ENCODE data around the gene GRAP2.

DNA sequence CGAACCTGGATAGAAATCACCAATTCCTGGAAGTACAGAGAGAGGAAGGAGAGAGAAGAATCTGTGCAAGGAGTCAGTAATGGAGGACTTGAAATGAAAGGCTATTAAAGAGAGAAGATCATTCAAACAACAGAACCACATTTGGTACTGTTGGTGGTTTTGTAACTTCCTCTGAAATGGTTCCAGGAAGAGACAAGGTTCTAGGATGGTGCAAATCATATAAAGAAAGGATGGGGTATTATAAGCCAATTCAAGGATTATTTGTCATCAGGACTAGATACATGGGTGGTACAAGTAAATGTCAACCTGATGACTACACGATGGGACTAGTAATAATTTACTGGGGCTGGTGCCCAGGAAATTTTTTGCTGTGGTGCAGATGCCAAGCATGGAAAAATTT is 30.4 kb downstream of the GRAP2 start:
- TF ChIP-seq, protein P1, sequence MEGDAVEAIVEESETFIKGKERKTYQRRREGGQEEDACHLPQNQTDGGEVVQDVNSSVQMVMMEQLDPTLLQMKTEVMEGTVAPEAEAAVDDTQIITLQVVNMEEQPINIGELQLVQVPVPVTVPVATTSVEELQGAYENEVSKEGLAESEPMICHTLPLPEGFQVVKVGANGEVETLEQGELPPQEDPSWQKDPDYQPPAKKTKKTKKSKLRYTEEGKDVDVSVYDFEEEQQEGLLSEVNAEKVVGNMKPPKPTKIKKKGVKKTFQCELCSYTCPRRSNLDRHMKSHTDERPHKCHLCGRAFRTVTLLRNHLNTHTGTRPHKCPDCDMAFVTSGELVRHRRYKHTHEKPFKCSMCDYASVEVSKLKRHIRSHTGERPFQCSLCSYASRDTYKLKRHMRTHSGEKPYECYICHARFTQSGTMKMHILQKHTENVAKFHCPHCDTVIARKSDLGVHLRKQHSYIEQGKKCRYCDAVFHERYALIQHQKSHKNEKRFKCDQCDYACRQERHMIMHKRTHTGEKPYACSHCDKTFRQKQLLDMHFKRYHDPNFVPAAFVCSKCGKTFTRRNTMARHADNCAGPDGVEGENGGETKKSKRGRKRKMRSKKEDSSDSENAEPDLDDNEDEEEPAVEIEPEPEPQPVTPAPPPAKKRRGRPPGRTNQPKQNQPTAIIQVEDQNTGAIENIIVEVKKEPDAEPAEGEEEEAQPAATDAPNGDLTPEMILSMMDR (IDR thresholded peaks at IDR 0.05; ENCODE audit: low read depth, low read length, poor library complexity, severe bottlenecking), result no peak
- TF ChIP-seq EZH2phosphoT487 (IDR thresholded peaks at IDR 0.05; ENCODE audit: borderline replicate concordance, low read length), result no peak
